ENCODE results near the gene SERAC1.
A peak's percentile ranks its signal among the peaks of the same experiment; 100 is the strongest.
"Not testable (repeated sequence)": the region's sequence is repeated elsewhere in the genome, so short reads cannot be mapped to it uniquely, and the experiment has no call there.

The SERAC1 gene

GRCh38 chr6:158185729-158186456 is 17.8 kb upstream of the SERAC1 start:
- H3K9me3 Mint-ChIP-seq = peaks cover 18 to 19% of the 10 kb centered on the region in 2 donors
- H3K4me3 Mint-ChIP-seq = peak overlapping the region in 1 of 2 donors; percentile 2
- H3K27me3 Mint-ChIP-seq = no peaks in the 10 kb centered on the region
- peak; percentile 79 for ATAC-seq
- no peak for DNase-seq
- H3K27ac Mint-ChIP-seq = peak overlapping the region in 1 of 2 donors; percentile 61
- H3K4me1 Mint-ChIP-seq = peaks cover 42% of the 10 kb centered on the region

DNA sequence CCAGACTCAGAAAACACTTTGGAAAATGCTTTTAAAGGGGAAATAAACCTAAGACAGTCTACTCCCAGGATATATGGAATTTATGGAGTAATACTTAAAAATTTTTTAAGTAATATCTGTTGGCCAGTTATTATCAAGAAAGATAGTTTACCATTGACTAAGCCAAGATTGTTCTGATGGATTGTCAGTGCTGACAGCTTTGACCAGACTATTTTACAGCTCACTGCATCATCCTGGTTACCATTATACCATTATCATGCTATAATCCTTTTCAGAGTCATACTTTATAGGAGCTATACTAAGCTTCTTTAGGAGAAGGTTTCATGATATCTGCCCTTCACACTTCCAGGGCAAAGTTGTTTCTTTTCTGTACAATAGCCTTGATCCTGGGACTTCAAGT is 16.5 kb upstream of the SERAC1 start:
- Mint-ChIP-seq H3K4me1 (peaks cover 46% of the 10 kb centered on the region), H3K27ac (no peak overlapping the region), H3K4me3 (no peak overlapping the region), H3K9me3 (peaks cover 18 to 19% of the 10 kb centered on the region in 2 donors), H3K27me3 (no peaks in the 10 kb centered on the region)
- no peak for DNase-seq
- ATAC-seq = no peak

GRCh38 chr6:158183174-158183972 is 15.3 kb upstream of the SERAC1 start:
- not testable (repeated sequence) for DNase-seq, H3K27me3 Mint-ChIP-seq, H3K27ac Mint-ChIP-seq, ATAC-seq
- Mint-ChIP-seq H3K4me3 (peak overlapping the region in 1 of 2 donors; percentile 11), H3K4me1 (peaks cover 52% of the 10 kb centered on the region), H3K9me3 (peaks cover 18 to 19% of the 10 kb centered on the region in 2 donors)

GRCh38 chr6:158177712-158178111 is 9.7 kb upstream of the SERAC1 start:
- H3K27ac Mint-ChIP-seq = not testable (repeated sequence)
- H3K4me1 Mint-ChIP-seq = peaks cover 21% of the 10 kb centered on the region

DNA sequence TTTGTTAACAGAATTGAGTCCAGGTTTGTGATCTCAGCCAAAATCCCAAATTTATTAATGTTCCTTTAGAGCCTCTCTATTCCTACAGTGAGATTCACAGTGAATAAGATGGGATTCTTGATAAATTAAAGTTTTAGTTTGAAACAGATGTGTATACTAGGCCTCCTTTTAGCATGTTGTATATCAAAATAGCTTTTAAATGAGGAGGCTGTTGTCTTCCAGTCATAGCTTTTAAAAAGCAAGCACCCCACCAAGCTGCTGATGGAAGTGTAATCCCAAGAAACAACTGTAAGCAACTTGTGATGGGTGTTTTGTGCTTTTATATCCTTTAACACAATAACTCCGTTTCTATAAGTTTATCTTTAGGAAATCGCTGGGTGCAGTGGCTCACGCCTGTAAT is 7.0 kb upstream of the SERAC1 start:
- H3K9me3 Mint-ChIP-seq = no peaks in the 10 kb centered on the region
- H3K27ac Mint-ChIP-seq = no peak overlapping the region
- no peak for DNase-seq
- H3K27me3 Mint-ChIP-seq = no peaks in the 10 kb centered on the region
- no peak for ATAC-seq
- H3K4me1 Mint-ChIP-seq = peaks cover 18% of the 10 kb centered on the region
- H3K4me3 Mint-ChIP-seq = no peak overlapping the region

More at GRCh38 chr6:158177712-158178111, 9.7 kb upstream of the SERAC1 start:
- ATAC-seq, H3K27me3 Mint-ChIP-seq, DNase-seq, H3K4me3 Mint-ChIP-seq: not testable (repeated sequence)
- peaks cover 11 to 13% of the 10 kb centered on the region in 2 donors for H3K9me3 Mint-ChIP-seq

GRCh38 chr6:158174514-158174913 is 6.5 kb upstream of the SERAC1 start:
- H3K9me3 Mint-ChIP-seq = no peaks in the 10 kb centered on the region
- no peak overlapping the region for H3K27ac Mint-ChIP-seq
- H3K4me3 Mint-ChIP-seq = no peak overlapping the region
- DNase-seq (no peak), ATAC-seq (no peak)
- peaks cover 18% of the 10 kb centered on the region for H3K4me1 Mint-ChIP-seq
- H3K27me3 Mint-ChIP-seq = no peaks in the 10 kb centered on the region

- DNase-seq (no peak), ATAC-seq (no peak)
- Mint-ChIP-seq H3K9me3 (no peaks in the 10 kb centered on the region), H3K27ac (no peak overlapping the region), H3K4me3 (no peak overlapping the region), H3K4me1 (peaks cover 13% of the 10 kb centered on the region), H3K27me3 (no peaks in the 10 kb centered on the region)
Observed at GRCh38 chr6:158174024-158174423, 6.0 kb upstream of the SERAC1 start.

DNA sequence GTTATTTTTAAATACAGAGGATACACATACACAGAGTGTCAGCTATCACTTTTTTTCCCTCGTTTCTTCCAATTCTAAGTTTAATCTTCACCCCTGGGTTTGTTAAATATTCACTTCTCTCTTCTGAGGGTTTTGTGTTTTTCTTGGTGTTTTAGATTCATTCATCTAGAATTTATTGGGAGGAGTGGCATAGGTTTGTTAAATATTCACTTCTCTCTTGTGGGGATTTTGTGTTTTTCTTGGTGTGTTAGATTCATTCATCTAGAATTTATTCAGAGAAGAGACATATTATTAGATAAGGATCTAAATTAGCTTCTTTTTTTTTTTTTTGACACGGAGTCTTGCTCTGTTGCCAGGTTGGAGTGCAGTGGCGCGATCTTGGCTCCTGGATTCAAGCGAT is 3.9 kb upstream of the SERAC1 start:
- H3K4me3 Mint-ChIP-seq = no peak overlapping the region
- H3K9me3 Mint-ChIP-seq = no peaks in the 10 kb centered on the region
- H3K27me3 Mint-ChIP-seq = no peaks in the 10 kb centered on the region
- no peak for ATAC-seq
- no peak overlapping the region for H3K27ac Mint-ChIP-seq
- H3K4me1 Mint-ChIP-seq = peaks cover 14% of the 10 kb centered on the region
- DNase-seq = no peak

- Mint-ChIP-seq H3K9me3 (no peaks in the 10 kb centered on the region), H3K4me1 (peaks cover 27% of the 10 kb centered on the region), H3K4me3 (no peak overlapping the region), H3K27ac (no peak overlapping the region), H3K27me3 (no peaks in the 10 kb centered on the region)
- DNase-seq = no peak
- ATAC-seq = no peak
Observed at GRCh38 chr6:158170656-158171081, 2.6 kb upstream of the SERAC1 start.

DNA sequence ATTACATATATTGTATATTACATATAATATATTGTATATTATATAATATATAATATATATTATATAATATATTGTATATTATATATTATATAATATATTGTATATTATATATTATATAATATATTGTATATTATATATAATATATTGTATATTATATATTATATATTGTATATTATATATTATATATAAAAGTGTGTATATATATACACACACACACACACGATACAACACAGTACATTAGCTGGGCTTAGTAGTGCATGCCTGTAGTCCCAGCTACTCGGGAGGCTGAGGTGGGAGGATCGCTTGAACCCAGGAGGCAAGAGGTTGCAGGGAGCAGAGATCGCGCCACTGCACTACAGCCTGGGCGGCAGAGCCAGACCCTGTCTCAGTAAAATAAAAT is 1.6 kb upstream of the SERAC1 start:
- not testable (repeated sequence) for H3K27me3 Mint-ChIP-seq, H3K4me3 Mint-ChIP-seq, ATAC-seq, DNase-seq, H3K27ac Mint-ChIP-seq, H3K9me3 Mint-ChIP-seq
- H3K4me1 Mint-ChIP-seq = peaks cover 37% of the 10 kb centered on the region

DNA sequence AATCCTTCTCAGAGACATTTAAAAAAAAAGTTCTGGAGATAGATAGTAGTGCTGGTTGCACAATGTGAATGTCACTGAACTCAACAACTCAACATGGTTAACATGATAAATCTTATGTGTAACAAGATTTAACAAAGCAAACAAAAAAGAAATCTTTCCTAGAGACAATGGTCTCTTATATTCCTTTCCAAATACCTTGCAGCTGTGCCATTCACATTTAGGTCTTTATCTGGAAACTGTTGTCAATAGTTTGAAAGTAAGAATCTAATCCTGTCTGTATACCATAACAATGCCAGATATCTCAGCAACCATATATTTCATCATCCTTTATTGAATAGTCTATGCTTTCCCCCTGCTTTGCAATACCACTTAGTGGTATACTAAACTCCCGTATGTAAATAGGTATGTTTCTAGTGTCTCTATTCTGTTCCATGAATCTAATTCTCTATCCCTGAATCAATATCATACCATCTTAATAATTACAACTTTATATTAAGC is 2.1 kb downstream of the SERAC1 start:
- ATAC-seq (no peak), DNase-seq (no peak)
- Mint-ChIP-seq H3K27ac (peak overlapping the region in 1 of 2 donors; percentile 67), H3K27me3 (no peaks in the 10 kb centered on the region), H3K4me3 (peak overlapping the region in 1 of 2 donors; percentile 21), H3K9me3 (no peaks in the 10 kb centered on the region), H3K4me1 (peaks cover 40% of the 10 kb centered on the region)

GRCh38 chr6:158164579-158165170 is 3.4 kb downstream of the SERAC1 start:
- no peak overlapping the region for H3K4me3 Mint-ChIP-seq
- peaks cover 40% of the 10 kb centered on the region for H3K4me1 Mint-ChIP-seq
- H3K27me3 Mint-ChIP-seq = no peaks in the 10 kb centered on the region
- peak overlapping the region; percentile 1 to 8 for H3K27ac Mint-ChIP-seq
- no peak for DNase-seq
- no peak for ATAC-seq
- H3K9me3 Mint-ChIP-seq = no peaks in the 10 kb centered on the region

DNA sequence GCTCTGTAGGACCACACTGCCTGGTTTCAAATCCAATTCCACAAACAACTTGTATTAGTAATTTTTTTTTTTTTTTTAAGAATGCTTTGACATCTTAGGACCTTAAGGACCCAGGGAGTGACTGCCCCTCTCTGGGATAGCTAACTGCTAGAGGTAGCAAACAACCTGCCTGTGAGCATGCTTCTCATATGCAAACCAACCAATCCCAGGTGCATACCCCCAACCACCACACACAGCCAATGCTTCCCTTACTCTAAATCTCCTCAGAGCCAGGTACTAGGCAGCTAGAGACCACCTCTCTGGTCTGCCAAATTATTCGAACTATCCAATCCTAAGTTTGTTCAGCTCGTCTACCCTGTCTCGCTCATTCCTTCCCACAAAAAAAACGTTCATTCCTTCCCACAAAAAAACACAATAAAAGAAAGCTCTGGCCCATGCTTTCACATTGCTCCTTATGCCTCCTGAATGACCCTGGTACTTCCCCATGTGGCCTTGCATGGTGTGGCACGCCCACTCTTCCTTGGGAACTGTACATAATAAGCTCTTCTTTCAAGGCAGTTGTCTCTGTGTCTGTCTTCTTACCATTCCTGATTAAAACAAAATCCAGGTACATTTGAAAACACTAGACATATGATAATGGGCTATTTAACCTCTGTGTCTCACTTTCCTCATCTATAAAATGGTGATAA is 6.4 kb downstream of the SERAC1 start:
- no peak for DNase-seq
- peaks cover 35% of the 10 kb centered on the region for H3K4me1 Mint-ChIP-seq
- no peaks in the 10 kb centered on the region for H3K27me3 Mint-ChIP-seq
- H3K27ac Mint-ChIP-seq = no peak overlapping the region
- no peaks in the 10 kb centered on the region for H3K9me3 Mint-ChIP-seq
- ATAC-seq = no peak
- H3K4me3 Mint-ChIP-seq = no peak overlapping the region

DNA sequence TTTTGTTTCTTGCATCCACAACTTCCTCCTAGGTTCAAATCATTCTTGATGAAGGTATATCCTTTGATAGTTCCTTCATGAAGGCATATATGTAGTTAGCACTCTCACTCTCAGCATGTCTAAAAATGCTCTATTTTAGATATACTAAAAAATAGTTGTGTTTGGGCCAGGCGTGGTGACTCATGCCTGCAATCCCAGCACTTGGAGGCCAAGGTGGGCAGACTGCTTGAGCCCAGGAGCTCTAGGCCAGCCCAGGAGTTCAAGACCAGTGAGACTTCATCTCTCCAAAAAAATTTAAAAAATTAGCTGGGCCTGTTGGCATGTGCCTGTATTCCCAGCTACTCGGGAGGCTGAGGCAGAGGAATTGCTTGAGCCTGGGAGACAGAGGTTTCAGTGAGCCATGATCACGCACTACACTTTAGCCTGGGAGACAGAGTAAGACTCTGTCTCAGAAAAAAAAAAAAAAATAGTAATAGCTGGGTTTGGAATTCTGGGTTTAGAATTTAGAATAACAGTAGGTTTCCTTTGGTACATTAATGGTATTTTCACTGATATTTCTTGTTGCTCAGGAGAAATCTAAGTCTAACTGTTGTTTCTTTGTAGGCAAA is 7.0 kb downstream of the SERAC1 start:
- peaks cover 28% of the 10 kb centered on the region for H3K4me1 Mint-ChIP-seq
- no peaks in the 10 kb centered on the region for H3K9me3 Mint-ChIP-seq
- no peak overlapping the region for H3K27ac Mint-ChIP-seq
- no peak for ATAC-seq
- no peak overlapping the region for H3K4me3 Mint-ChIP-seq
- DNase-seq = no peak
- H3K27me3 Mint-ChIP-seq = no peaks in the 10 kb centered on the region

GRCh38 chr6:158158748-158159147 is 9.3 kb downstream of the SERAC1 start:
- Mint-ChIP-seq H3K9me3 (no peaks in the 10 kb centered on the region), H3K27ac (no peak overlapping the region), H3K4me3 (no peak overlapping the region), H3K4me1 (peaks cover 13% of the 10 kb centered on the region), H3K27me3 (no peaks in the 10 kb centered on the region)
- no peak for ATAC-seq
- DNase-seq = no peak

Data from stimulated activated naive CD8-positive, alpha-beta T cell treated with anti-CD3 and anti-CD28 coated beads, Interleukin-15, amount 100 ng/mL, for 72 hours (primary cell).